NCI-H748 (cell line): ENCODE data around the gene CEP63.

ENCODE experiments used
- DNase-seq: peaks from one replicate; lab custom pipeline; 2025; ENCODE audit not compliant: unreplicated experiment; lab: John Stamatoyannopoulos, UW

CEP63 gene

GRCh38 chr3:134485718-134486576 lies at the start of gene CEP63, which contains the start of gene ANAPC13:
Gene CEP63, plus strand, starts transcription at chr3:134486057. Its CDS starts 9,264 bp downstream, at chr3:134495321.
Gene ANAPC13, minus strand, starts transcription at chr3:134485985. Its CDS starts 3,081 bp downstream, at chr3:134482904.
- peak; percentile 98 for DNase-seq

GRCh38 chr3:134437211-134437752 lies 48.6 kb upstream of the CEP63 start:
- no peak for DNase-seq

- no peak for DNase-seq
These were observed 44.5 kb upstream of the CEP63 start for GRCh38 chr3:134441321-134441720.

GRCh38 chr3:134441821-134442220 lies 44.0 kb upstream of the CEP63 start:
- DNase-seq, result no peak

- DNase-seq, result no peak
These were observed 40.8 kb upstream of the CEP63 start for GRCh38 chr3:134445095-134445494.

- no peak for DNase-seq
These were observed 40.2 kb upstream of the CEP63 start for GRCh38 chr3:134445636-134446035.

- no peak for DNase-seq
These were observed 39.1 kb upstream of the CEP63 start for GRCh38 chr3:134446800-134447199.

GRCh38 chr3:134447351-134447750 lies 38.5 kb upstream of the CEP63 start:
- DNase-seq, result no peak

- DNase-seq, result no peak
These were observed 37.2 kb upstream of the CEP63 start for GRCh38 chr3:134448664-134449063.

- DNase-seq, result peak; percentile 38
These were observed 36.6 kb upstream of the CEP63 start for GRCh38 chr3:134449277-134449676.

- DNase-seq, result no peak
These were observed 35.9 kb upstream of the CEP63 start for GRCh38 chr3:134449951-134450350.

GRCh38 chr3:134453631-134454030 lies 32.2 kb upstream of the CEP63 start:
- DNase-seq, result peak; percentile 37

GRCh38 chr3:134457376-134458074 lies 28.3 kb upstream of the CEP63 start:
- no peak for DNase-seq

GRCh38 chr3:134458406-134458945 lies 27.4 kb upstream of the CEP63 start:
- no peak for DNase-seq

GRCh38 chr3:134459562-134459961 lies 26.3 kb upstream of the CEP63 start:
- DNase-seq, result no peak

- no peak for DNase-seq
These were observed 24.9 kb upstream of the CEP63 start for GRCh38 chr3:134460965-134461364.

GRCh38 chr3:134462331-134462941 lies 23.4 kb upstream of the CEP63 start:
- DNase-seq, result no peak

- DNase-seq, result no peak
These were observed 22.2 kb upstream of the CEP63 start for GRCh38 chr3:134463676-134464063.

- no peak for DNase-seq
These were observed 21.7 kb upstream of the CEP63 start for GRCh38 chr3:134464064-134464688.

GRCh38 chr3:134464689-134465365 lies 21.0 kb upstream of the CEP63 start:
- DNase-seq, result no peak
